AG04450 (cell line): ENCODE results near the gene MYPOP. TPM values are rescaled to one million over a fixed set of nuclear protein-coding genes. Genes with fewer than 3 reads are reported as not detected.

ENCODE experiments used
- CTCF ChIA-PET: fragments of 300-600, 350-600 bp; formaldehyde crosslinking; extraction: SDS; loops from one replicate; lab custom pipeline; 2022; ENCODE audit warnings: antibody characterized with exemption, inconsistent platforms; lab: Charles Lee
- POLR2A ChIA-PET: fragments of 350-600 bp; formaldehyde crosslinking; extraction: SDS; loops from one replicate; lab custom pipeline; 2021; ENCODE audit warnings: antibody characterized with exemption, inconsistent platforms; lab: Yijun Ruan, JAX
- DNase-seq: peaks from one replicate; pipeline ENCODE4 v3.0.0-alpha.2; 2011; ENCODE audit warnings: low read depth, low spot score
- H3K27ac ChIP-seq: one replicate; pipeline ENCODE4 v1.5.1; 2012; ENCODE audit warnings: low read depth, low read length, control low read depth
- H3K27me3 ChIP-seq: one replicate; pipeline ENCODE4 v1.6.0; 2012; ENCODE audit warnings: low read length; ENCODE audit not compliant: control insufficient read depth, insufficient read depth
- H3K4me3 ChIP-seq: 2 replicates; pipeline ENCODE4 v1.5.1; 2011; ENCODE audit warnings: mild to moderate bottlenecking, low read depth, low read length, control low read depth
- H3K9me3 ChIP-seq: 2 replicates; pipeline ENCODE4 v1.5.1; 2012; ENCODE audit warnings: low read length; ENCODE audit not compliant: control insufficient read depth, insufficient read depth
- CTCF ChIP-seq: IDR thresholded peaks from 2 replicates; pipeline ENCODE4 v1.5.1; 2011; ENCODE audit warnings: low read depth, low read length, control low read depth, inconsistent platforms
- polyA plus RNA-seq: library from polyadenylated mRNA; depleted of rRNA; stranded (reverse); fragments of >200 nt; gene quantifications from 2 replicates; pipeline ENCODE4 v1.2.3, GENCODE V29; 2011

Gene MYPOP
- polyA plus RNA-seq, 1 experiment: 1.4 TPM

GRCh38 chr19:45919678-45920077 lies 17.3 kb upstream of the MYPOP start:
- ChIA-PET CTCF (no interaction called here), POLR2A (no interaction called here)
- no peak for DNase-seq
- Histone ChIP-seq H3K9me3 (no peaks in the 10 kb centered on the region), H3K27me3 (peaks cover 15% of the 10 kb centered on the region), H3K27ac (no peak overlapping the region), H3K4me3 (no peak overlapping the region)
- no peak for TF ChIP-seq CTCF

GRCh38 chr19:45918721-45919120 lies 16.3 kb upstream of the MYPOP start:
- DNase-seq: no peak
- H3K9me3 ChIP-seq: no peaks in the 10 kb centered on the region
- peaks cover 19% of the 10 kb centered on the region for H3K27me3 ChIP-seq
- CTCF ChIA-PET: no interaction called here
- H3K4me3 ChIP-seq: no peak overlapping the region
- POLR2A ChIA-PET: no interaction called here
- no peak for TF ChIP-seq CTCF
- H3K27ac ChIP-seq: no peak overlapping the region

GRCh38 chr19:45917421-45918091 lies 15.1 kb upstream of the MYPOP start:
- H3K9me3 ChIP-seq: no peaks in the 10 kb centered on the region
- no peak overlapping the region for H3K27ac ChIP-seq
- ChIA-PET CTCF (interaction anchor here (0.7 kb wide), 1 partner anchor 363 kb away, joined by 4 read pairs; no protein-coding TSS in a partner anchor), POLR2A (no interaction called here)
- no peak overlapping the region for H3K4me3 ChIP-seq
- TF ChIP-seq CTCF: no peak
- H3K27me3 ChIP-seq: peaks cover 19% of the 10 kb centered on the region
- DNase-seq: no peak

DNA sequence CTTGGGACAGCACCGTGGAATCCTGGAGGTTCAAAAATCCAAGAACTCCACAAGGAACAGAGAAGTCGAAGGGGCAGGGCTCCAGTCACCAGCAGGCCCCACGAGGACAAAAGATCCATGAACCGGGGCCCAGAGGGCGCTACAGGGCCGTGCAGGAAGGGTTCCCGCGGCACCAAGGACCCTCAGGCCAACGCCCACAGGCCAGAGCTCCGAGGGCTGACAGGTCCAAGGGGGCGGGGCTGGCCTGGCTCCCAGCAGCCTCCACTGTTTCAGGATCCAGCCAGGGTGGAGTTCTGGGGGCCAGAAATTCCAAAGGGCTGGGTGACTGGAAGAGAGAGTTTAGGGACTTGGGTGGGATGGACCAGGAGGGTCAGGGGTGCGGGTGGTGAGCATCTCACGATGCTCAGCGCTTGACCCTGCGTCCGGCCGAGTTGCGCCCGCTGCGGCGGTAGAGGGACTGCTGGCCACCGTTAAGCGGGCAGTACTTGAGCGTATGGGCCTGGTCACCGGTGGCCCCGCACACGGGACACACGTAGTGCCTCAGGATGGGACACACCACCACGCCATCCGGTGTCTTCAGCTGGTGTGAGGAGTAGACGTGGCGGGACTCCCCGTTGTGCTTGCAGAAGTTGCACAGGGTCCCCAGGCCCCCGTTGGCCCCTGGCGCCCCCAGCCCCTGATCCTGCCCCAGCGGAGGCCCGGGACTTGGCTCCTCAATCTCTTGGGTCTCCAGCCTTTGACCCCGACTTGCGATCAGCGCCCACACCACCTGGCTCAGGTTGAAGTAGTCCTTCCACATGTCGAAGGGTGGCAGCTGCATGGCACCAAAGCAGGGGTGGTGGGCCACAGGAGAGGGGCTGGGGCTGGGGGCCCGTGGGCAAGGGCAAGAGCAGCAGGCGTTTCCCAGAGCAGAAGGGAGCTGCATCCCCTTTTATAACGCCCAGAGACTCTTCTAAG lies 11.7 kb upstream of the MYPOP start, which contains the start of gene NANOS2:
Gene NANOS2 (minus strand): TSS at position 905 of the 957 bp plus-strand sequence. CDS start 85 bp downstream, at position 820.
- no peak for DNase-seq
- no peaks in the 10 kb centered on the region for H3K9me3 ChIP-seq
- TF ChIP-seq CTCF: no peak
- H3K27me3 ChIP-seq: peaks cover 7% of the 10 kb centered on the region
- ChIA-PET CTCF (no interaction called here), POLR2A (no interaction called here)
- H3K4me3 ChIP-seq: no peak within 1 kb of the TSS
- H3K27ac ChIP-seq: no peak within 1 kb of the TSS

DNA sequence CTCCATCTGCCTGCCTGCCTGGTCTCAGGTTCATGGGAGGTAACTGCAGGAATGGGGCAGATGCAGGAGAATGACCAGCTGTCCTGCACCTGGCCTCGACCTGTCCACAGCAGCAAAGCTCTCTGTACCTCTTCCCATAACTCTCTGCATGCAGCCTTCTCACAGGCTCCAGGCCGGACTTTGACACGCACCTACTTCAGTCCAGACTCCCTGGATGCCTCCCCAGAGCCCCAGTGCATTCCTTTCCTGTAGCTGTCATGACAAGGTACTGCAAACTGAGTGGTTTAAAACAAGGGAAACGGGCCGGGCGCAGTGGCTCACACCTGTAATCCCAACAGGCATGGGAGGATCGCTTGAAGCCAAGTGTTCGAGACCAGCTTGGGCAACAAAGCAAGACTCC lies 8.9 kb upstream of the MYPOP start:
- no peak overlapping the region for H3K4me3 ChIP-seq
- DNase-seq: no peak
- peaks cover 5% of the 10 kb centered on the region for H3K27me3 ChIP-seq
- H3K27ac ChIP-seq: no peak overlapping the region
- ChIA-PET POLR2A (no interaction called here), CTCF (no interaction called here)
- H3K9me3 ChIP-seq: no peaks in the 10 kb centered on the region
- TF ChIP-seq CTCF: no peak
